SIG-M5 (cell line): ENCODE data around the gene TMEM165.

Experiments used
- DNase-seq: peaks from one replicate; lab custom pipeline; 2025; lab: John Stamatoyannopoulos, UW

Gene TMEM165

GRCh38 chr4:55367084-55367722, 28.6 kb upstream of the TMEM165 start:
- no peak for DNase-seq

GRCh38 chr4:55369968-55370367, 25.8 kb upstream of the TMEM165 start:
- DNase-seq = no peak

- no peak for DNase-seq
These were observed 23.5 kb upstream of the TMEM165 start for GRCh38 chr4:55372259-55372658.

DNA sequence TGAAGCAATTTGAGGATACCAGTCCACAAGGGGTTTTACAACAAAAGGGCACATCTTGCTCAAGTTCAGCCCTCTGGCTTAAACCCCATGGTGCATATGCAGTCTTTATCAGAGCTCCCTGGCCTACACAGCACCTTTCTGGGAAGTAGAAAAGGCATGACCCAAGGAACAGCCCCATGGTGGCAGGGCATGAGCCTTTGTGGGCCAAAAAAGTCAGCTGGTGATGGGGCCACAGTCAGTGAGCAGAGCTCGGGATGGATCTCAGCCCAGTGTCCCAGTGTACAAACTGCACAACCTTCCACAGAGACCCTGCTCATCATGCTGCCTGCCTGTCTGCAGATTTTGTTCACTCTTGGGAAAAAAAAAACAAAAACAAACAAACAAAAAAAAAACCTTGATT, 22.3 kb upstream of the TMEM165 start:
- DNase-seq = no peak

DNA sequence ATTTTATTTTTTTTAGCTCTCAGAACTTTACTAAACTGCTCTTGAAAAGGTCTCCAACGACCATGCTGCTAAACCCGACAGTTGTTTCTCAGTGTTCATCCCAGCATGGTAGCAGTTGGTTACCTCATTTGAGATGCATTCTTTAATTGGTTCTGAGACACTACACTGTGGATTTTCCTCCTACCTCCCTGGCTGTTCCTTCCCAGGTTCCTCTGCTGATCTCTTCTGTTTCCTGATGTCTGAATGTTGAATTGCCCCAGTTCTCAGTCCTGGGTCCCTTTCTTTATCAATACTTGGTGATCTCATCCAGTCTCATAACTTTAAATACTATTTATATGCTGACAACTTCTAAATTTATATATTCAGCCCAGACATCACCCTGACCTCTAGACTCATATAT, 19.1 kb upstream of the TMEM165 start:
- no peak for DNase-seq

DNA sequence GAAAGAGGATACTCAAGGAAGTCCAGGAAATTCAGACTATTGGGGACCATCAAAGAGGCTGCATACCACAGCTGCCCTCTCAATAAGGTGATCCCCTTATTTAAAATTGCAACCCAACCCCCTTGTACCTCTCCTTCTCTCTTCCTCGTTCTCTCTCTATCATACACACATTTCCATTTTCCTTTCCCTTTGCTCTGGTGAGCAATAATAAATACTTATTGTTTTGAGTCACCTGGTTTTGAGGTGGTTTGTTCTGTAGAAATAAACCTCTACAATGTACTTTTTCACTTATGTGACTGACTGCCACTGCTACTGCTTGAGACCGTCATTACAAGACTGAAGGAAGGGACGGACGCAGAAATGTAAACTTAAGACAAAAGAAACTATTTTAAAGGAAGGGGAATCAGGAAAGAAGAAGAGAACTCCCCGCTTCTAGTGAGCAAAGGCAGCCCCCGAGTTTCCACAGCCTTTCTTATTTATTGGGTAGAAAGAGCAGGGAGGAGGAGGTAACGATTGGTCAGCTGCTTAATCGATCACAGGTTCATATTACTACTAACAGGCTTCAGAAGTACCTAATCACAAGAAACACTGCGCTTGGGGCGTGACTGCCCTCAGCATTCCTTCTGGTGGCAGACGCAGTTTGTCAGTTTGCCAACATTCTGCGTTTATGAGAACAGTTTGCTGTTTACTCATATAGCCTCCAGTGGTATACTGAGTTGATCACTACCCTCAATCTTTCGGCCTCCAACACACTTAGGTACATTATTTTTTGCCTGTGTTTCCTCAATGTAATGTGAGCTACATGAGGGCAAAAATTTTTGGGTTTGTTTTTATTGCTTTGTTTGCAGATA, 16.9 kb upstream of the TMEM165 start:
- no peak for DNase-seq

GRCh38 chr4:55380576-55380975, 15.2 kb upstream of the TMEM165 start:
- no peak for DNase-seq

- no peak for DNase-seq
These were observed 14.3 kb upstream of the TMEM165 start for GRCh38 chr4:55381502-55381901.

DNA sequence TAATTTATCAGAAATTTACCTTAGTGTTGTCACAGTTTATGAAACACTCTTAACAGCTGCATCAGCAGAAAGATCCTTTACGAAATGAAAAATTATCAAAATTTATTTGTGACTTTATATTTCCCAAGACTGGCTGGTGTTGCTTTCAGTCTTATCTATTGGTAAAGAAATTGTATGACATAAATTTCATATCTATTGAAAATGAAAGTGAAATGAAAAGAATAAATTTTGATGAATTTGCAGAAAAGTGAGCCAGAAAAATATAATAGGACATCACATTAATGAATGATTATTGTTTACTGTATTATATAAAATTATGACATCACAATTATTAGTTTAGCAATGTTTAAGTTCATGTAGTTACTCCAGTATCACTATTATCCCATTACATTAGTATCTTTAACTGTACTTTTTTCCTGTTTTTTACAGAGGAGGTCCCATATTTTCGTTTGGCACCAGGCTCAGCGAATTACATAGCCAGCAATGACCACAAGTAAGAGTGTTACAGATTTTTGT, 13.2 kb upstream of the TMEM165 start:
- DNase-seq = no peak

DNA sequence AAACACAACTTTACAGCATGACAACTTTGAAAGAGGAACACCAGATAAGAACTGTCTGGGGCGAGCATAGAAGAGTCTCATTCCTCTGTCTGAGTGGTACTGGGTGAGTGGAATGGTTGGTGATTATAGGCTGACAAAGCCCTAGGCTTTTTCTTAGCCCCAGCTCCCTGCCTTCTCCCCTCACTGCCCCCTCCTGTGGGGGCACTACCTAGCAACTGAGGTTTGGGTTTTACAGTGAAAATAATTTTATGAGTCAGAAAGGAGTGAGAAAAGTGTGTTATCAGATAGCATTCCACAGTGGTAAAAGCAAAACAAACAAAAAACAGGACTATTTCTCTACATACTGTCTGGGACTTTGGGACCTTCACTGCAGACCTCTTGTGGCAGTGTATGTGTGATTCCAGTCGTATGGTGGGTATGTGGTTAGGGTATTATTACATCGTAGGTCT, 10.5 kb upstream of the TMEM165 start:
- no peak for DNase-seq

DNA sequence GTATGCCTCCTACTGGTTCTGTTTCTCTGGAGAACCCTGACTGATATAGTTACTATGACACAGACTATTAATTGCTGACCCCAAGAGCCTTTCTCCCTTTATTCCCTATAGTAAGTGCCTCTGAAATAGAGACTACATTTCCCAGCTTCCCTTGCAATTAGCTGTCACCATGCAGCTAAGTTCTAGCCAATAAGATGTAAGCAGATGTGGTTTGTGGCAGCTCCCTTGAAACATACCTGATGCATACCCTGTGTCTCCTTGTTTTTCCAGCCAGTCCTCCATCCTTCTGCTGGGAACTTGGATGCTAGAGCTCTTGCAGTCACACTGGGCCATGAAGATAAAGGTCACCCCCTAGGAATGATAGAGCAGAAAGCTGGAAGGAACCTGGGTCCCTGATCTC, 9.7 kb upstream of the TMEM165 start:
- no peak for DNase-seq

DNA sequence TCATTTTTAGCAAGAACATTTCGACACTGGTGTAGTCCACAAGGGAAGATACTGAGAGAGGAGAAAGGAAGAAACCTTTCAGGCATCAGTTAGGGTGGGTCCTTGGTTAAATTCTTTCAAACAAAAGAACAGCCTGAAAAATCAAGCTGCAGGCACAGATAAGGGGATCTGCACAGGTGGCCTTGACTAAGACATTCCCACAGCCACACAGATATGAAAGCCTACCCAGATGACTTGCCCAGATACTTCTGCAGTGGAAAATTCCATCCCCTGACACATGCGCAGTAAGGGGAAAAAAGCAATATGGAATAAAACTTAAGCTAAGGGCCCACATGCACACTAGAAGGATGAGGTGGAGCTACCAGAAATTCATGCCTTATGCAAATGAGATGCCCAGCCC, 8.9 kb upstream of the TMEM165 start:
- no peak for DNase-seq

- no peak for DNase-seq
These were observed 2.1 kb upstream of the TMEM165 start for GRCh38 chr4:55393461-55394320.

DNA sequence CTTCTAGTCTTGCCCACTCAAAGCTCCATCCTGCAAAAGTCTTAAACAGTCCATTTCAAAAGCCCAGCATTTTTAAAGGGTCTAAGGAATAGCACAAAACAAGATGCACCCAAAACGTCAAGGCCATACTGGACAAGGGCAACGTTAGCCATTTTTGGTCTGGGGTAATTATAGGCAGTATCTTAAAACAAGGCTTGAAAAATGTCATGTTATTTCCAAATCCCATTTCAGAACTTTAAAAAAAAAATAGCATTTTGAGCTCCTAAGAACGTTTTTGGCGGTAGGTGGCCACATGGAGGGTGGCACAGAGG, 584 bp upstream of the TMEM165 start:
- no peak for DNase-seq

- no peak for DNase-seq
These were observed 760 bp downstream of the TMEM165 start for GRCh38 chr4:55396308-55397125.

DNA sequence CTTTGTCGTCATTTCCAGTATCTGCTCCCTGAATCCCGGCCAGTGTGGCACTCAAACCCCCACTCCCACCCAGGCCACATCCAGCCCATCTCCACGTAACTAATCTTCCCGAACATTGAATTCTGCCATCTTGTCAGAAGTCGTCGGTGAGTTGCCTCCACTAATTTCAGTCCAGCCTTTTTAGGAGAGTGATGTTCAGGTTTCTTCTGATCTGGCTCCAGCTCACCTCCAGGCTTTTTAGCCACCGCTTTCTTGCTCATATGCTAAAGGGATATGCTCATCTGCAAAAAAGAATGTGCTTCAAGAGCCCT, 1.3 kb downstream of the TMEM165 start:
- DNase-seq = no peak

DNA sequence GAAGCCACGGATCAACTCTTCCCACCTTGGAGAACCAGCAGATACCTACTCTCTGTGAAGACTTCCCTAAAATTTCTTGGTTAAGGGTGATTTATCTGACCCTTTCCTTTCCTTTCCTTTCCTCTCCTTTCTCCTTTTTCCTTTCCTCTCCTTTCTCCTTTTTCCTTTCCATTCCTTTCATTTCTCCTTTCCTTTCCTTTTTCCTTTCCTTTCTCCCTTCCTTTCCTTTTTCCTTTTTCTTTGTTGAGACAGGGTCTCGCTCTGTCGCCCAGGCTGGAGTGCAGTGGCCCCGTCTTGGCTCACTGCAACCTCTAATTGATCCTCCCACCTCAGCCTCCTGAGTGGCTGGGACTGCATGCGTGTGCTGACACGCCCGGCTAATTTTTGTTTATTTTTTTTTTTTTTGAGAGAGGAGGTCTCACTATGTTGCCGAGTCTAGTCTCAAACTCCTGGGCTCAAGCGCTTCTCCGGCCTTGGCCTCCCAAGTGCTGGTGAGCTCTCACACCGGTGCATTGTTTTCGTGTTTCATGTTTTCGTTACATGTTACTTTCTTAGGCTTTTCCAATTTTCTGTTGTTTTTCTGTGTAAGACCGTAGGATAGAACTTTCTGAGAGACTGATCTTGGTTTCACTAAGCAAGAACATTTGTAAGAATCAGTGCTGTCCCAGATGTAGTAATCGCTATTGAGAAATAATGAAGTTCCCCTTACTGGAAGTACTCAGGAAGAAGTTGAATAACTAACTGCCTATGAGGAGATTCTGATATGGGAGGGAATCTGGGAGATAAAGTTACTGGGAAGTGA, 2.0 kb downstream of the TMEM165 start:
- DNase-seq = no peak

GRCh38 chr4:55398461-55398860, 2.7 kb downstream of the TMEM165 start:
- DNase-seq = no peak

- no peak for DNase-seq
These were observed 3.2 kb downstream of the TMEM165 start for GRCh38 chr4:55398966-55399365.

DNA sequence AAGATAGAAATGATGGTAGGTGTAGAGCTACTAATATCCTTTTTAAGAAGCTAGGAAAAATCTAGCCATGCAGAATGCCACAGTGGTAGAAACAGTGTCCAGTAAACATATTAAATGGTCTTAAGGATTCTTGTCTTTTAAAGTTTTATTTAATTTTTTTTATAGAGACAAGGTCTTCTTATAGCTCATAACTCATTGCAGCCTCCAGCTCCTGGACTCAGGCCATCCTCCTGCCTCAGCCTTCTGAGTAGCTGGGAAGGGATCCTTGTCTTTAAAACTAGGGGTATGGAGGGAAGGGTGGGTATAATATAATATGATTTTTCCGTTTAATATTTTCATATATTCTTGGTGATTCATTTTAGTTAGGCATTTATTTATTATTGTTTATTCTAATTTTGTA, 3.8 kb downstream of the TMEM165 start:
- no peak for DNase-seq

- no peak for DNase-seq
These were observed 9.3 kb downstream of the TMEM165 start for GRCh38 chr4:55405073-55405472.
